Measurements from ENCODE around the gene MAGI2. TPM values are rescaled to one million over a fixed set of nuclear protein-coding genes. Genes with fewer than 3 reads are reported as not detected.

The MAGI2 gene
- total RNA-seq, 1 donor from 2014 or later = 5.8 TPM

GRCh38 chr7:78307892-78308291, 1145.6 kb downstream of the MAGI2 start:
- H3K27ac Mint-ChIP-seq (ENCODE audit: unreplicated experiment) = no peak overlapping the region
- no peak overlapping the region for H3K4me3 Mint-ChIP-seq (ENCODE audit: unreplicated experiment)
- H3K27me3 Mint-ChIP-seq (ENCODE audit: low read depth) = no peaks in the 10 kb centered on the region
- DNase-seq (ENCODE audit: low spot score) = no peak
- TF ChIP-seq CTCF (IDR thresholded peaks at IDR 0.05) = no peak
- no peaks in the 10 kb centered on the region for H3K36me3 Mint-ChIP-seq (ENCODE audit: low read depth)
- no peaks in the 10 kb centered on the region for H3K9me3 Mint-ChIP-seq (ENCODE audit: low read depth)
- peaks cover 4% of the 10 kb centered on the region for H3K4me1 Mint-ChIP-seq (ENCODE audit: low read depth)

GRCh38 chr7:78306634-78307033, 1146.8 kb downstream of the MAGI2 start:
- Mint-ChIP-seq H3K36me3 (ENCODE audit: low read depth) (no peaks in the 10 kb centered on the region), H3K4me1 (ENCODE audit: low read depth) (peaks cover 4% of the 10 kb centered on the region), H3K27ac (ENCODE audit: unreplicated experiment) (no peak overlapping the region), H3K9me3 (ENCODE audit: low read depth) (no peaks in the 10 kb centered on the region), H3K4me3 (ENCODE audit: unreplicated experiment) (no peak overlapping the region), H3K27me3 (ENCODE audit: low read depth) (no peaks in the 10 kb centered on the region)
- DNase-seq (ENCODE audit: low spot score) = no peak
- no peak for TF ChIP-seq CTCF (IDR thresholded peaks at IDR 0.05)

GRCh38 chr7:78301407-78301806, 1152.1 kb downstream of the MAGI2 start:
- H3K9me3 Mint-ChIP-seq (ENCODE audit: low read depth) = no peaks in the 10 kb centered on the region
- DNase-seq (ENCODE audit: low spot score) = no peak
- H3K4me1 Mint-ChIP-seq (ENCODE audit: low read depth) = peaks cover 18% of the 10 kb centered on the region

GRCh38 chr7:78299088-78299487, 1154.4 kb downstream of the MAGI2 start:
- peaks cover 36% of the 10 kb centered on the region for H3K4me1 Mint-ChIP-seq (ENCODE audit: low read depth)
- TF ChIP-seq CTCF (IDR thresholded peaks at IDR 0.05) = no peak
- no peaks in the 10 kb centered on the region for H3K27me3 Mint-ChIP-seq (ENCODE audit: low read depth)
- H3K9me3 Mint-ChIP-seq (ENCODE audit: low read depth) = no peaks in the 10 kb centered on the region
- H3K4me3 Mint-ChIP-seq (ENCODE audit: unreplicated experiment) = no peak overlapping the region
- DNase-seq (ENCODE audit: low spot score) = no peak
- peak overlapping the region; percentile 33 for H3K27ac Mint-ChIP-seq (ENCODE audit: unreplicated experiment)
- H3K36me3 Mint-ChIP-seq (ENCODE audit: low read depth) = no peaks in the 10 kb centered on the region

More at GRCh38 chr7:78301407-78301806, 1152.1 kb downstream of the MAGI2 start:
- no peak for TF ChIP-seq CTCF (IDR thresholded peaks at IDR 0.05)
- Mint-ChIP-seq H3K27ac (ENCODE audit: unreplicated experiment) (peak overlapping the region; percentile 90), H3K36me3 (ENCODE audit: low read depth) (no peaks in the 10 kb centered on the region), H3K4me3 (ENCODE audit: unreplicated experiment) (peak overlapping the region; percentile 10), H3K27me3 (ENCODE audit: low read depth) (no peaks in the 10 kb centered on the region)

- H3K27ac Mint-ChIP-seq (ENCODE audit: unreplicated experiment) = no peak overlapping the region
- no peak for DNase-seq (ENCODE audit: low spot score)
- H3K27me3 Mint-ChIP-seq (ENCODE audit: low read depth) = no peaks in the 10 kb centered on the region
- no peaks in the 10 kb centered on the region for H3K36me3 Mint-ChIP-seq (ENCODE audit: low read depth)
- peaks cover 36% of the 10 kb centered on the region for H3K4me1 Mint-ChIP-seq (ENCODE audit: low read depth)
- peaks cover 7% of the 10 kb centered on the region for H3K9me3 Mint-ChIP-seq (ENCODE audit: low read depth)
- TF ChIP-seq CTCF (IDR thresholded peaks at IDR 0.05) = no peak
- H3K4me3 Mint-ChIP-seq (ENCODE audit: unreplicated experiment) = no peak overlapping the region
These were observed 1156.7 kb downstream of the MAGI2 start for GRCh38 chr7:78296644-78297371.

All from chondrocyte (in vitro differentiated cells).